OCI-LY7 (cell line): ENCODE results near the gene TMEM150C. TPM values are rescaled to one million over a fixed set of nuclear protein-coding genes. Genes with fewer than 3 reads are reported as not detected.

Experiments used
- BruUV-seq: library from RNA; stranded (reverse); fragments of 400-500 nt; replicated peaks from 2 replicates; lab custom pipeline; 2021; lab: Mats Ljungman, UMichigan
- CTCF ChIA-PET: fragments of 300-600 bp; sonication (Branson Sonifier 250); formaldehyde crosslinking; loops from one replicate; lab custom pipeline; 2022; ENCODE audit warnings: antibody characterized with exemption; ENCODE audit not compliant: unreplicated experiment; lab: Charles Lee
- POLR2A ChIA-PET: fragments of 300-600 bp; sonication (Branson Sonifier 250); formaldehyde crosslinking; loops from one replicate; lab custom pipeline; 2022; ENCODE audit warnings: antibody characterized with exemption; lab: Charles Lee
- DNase-seq: peaks from one replicate; pipeline ENCODE4 v3.0.0-alpha.2; 2015; ENCODE audit warnings: low spot score
- H2AFZ ChIP-seq: fragments of 200-600 bp; sonication (generic), shearing (Covaris generic); 2 replicates; pipeline ENCODE4 v1.6.1; 2014; ENCODE audit warnings: mild to moderate bottlenecking, antibody characterized with exemption, low read length, moderate library complexity
- H3K27ac ChIP-seq: fragments of 200-600 bp; sonication (generic); 2 replicates; pipeline ENCODE4 v1.5.1; 2014; ENCODE audit warnings: mixed run types, low read depth, mild to moderate bottlenecking, moderate library complexity, low read length, inconsistent platforms; ENCODE audit not compliant: poor library complexity, severe bottlenecking
- H3K36me3 ChIP-seq: fragments of 200-600 bp; sonication (generic); 2 replicates; pipeline ENCODE4 v1.6.1; 2014; ENCODE audit warnings: mild to moderate bottlenecking, antibody characterized with exemption, low read length, moderate library complexity, mixed read lengths; ENCODE audit not compliant: insufficient read depth
- H3K4me1 ChIP-seq: fragments of 200-600 bp; sonication (generic); 2 replicates; pipeline ENCODE4 v1.5.1; 2014; ENCODE audit warnings: mild to moderate bottlenecking, low read length; ENCODE audit not compliant: insufficient read depth, poor library complexity, severe bottlenecking
- H3K4me2 ChIP-seq: fragments of 200-600 bp; sonication (generic); 2 replicates; pipeline ENCODE4 v1.6.1; 2014; ENCODE audit warnings: mild to moderate bottlenecking, low read length
- H3K4me3 ChIP-seq: fragments of 200-600 bp; sonication (generic); 2 replicates; pipeline ENCODE4 v1.5.1; 2014; ENCODE audit warnings: mild to moderate bottlenecking, low read depth, low read length; ENCODE audit not compliant: poor library complexity, severe bottlenecking
- H3K79me2 ChIP-seq: fragments of 200-600 bp; sonication (generic); 2 replicates; pipeline ENCODE4 v1.6.1; 2016; ENCODE audit warnings: low read depth, mild to moderate bottlenecking, low read length, moderate library complexity, mixed read lengths; ENCODE audit not compliant: insufficient read depth
- H3K9me2 ChIP-seq: fragments of 200-600 bp; sonication (generic); 2 replicates; pipeline ENCODE4 v1.6.1; 2016; ENCODE audit warnings: mild to moderate bottlenecking, low read length, mixed read lengths; ENCODE audit not compliant: insufficient read depth
- H3K9me3 ChIP-seq: fragments of 200-600 bp; sonication (generic); 2 replicates; pipeline ENCODE4 v1.6.1; 2014; ENCODE audit warnings: mild to moderate bottlenecking, mixed run types, low read length, mixed read lengths
- H4K20me1 ChIP-seq: fragments of 200-600 bp; sonication (generic); 2 replicates; pipeline ENCODE4 v1.6.1; 2014; ENCODE audit warnings: mild to moderate bottlenecking, antibody characterized with exemption, low read length, moderate library complexity, mixed read lengths; ENCODE audit not compliant: insufficient read depth
- EZH2phosphoT487 ChIP-seq: fragments of 200-600 bp; sonication (generic); IDR thresholded peaks from 2 replicates; pipeline ENCODE4 v1.6.1; 2018; ENCODE audit warnings: low read depth, borderline replicate concordance, mild to moderate bottlenecking, mixed run types, antibody characterized with exemption, low read length, moderate library complexity, mixed read lengths
- intact Hi-C: fragments of 100-400 bp; cut with micrococcal nuclease; formaldehyde crosslinking; loops from one replicate; pipeline ENCODE4 v1.10.0; 2022; ENCODE audit not compliant: unreplicated experiment
- total RNA-seq, 2 experiments: library from RNA; depleted of rRNA in 1 of 2; stranded (reverse); fragments of >200 nt in 1 of 2; shearing (Covaris generic) in 1 of 2; gene quantifications; 2 replicates each; pipeline ENCODE4 v1.2.3, GENCODE V29; 2014 to 2022
- TF ChIP-seq, protein P1 (sequence below): fragments of 200-600 bp; sonication (generic); conservative IDR thresholded peaks from 2 replicates; pipeline ENCODE4 v1.5.1; 2014; ENCODE audit warnings: mild to moderate bottlenecking, antibody characterized with exemption, low read length, moderate library complexity, mixed read lengths

Gene TMEM150C
- total RNA-seq, 2 experiments from 2014 or later = not detected

GRCh38 chr4:82528868-82529267 is 32.9 kb downstream of the TMEM150C start:
- no peaks in the 10 kb centered on the region for H4K20me1 ChIP-seq
- ChIA-PET CTCF (no interaction called here), POLR2A (interaction anchor here (0.7 kb wide), 1 partner anchor 405 kb away, joined by 3 read pairs; no protein-coding TSS in a partner anchor)
- H3K9me2 ChIP-seq = no peaks in the 10 kb centered on the region
- TF ChIP-seq, protein P1, sequence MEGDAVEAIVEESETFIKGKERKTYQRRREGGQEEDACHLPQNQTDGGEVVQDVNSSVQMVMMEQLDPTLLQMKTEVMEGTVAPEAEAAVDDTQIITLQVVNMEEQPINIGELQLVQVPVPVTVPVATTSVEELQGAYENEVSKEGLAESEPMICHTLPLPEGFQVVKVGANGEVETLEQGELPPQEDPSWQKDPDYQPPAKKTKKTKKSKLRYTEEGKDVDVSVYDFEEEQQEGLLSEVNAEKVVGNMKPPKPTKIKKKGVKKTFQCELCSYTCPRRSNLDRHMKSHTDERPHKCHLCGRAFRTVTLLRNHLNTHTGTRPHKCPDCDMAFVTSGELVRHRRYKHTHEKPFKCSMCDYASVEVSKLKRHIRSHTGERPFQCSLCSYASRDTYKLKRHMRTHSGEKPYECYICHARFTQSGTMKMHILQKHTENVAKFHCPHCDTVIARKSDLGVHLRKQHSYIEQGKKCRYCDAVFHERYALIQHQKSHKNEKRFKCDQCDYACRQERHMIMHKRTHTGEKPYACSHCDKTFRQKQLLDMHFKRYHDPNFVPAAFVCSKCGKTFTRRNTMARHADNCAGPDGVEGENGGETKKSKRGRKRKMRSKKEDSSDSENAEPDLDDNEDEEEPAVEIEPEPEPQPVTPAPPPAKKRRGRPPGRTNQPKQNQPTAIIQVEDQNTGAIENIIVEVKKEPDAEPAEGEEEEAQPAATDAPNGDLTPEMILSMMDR = no peak
- no peak for TF ChIP-seq EZH2phosphoT487
- H3K4me2 ChIP-seq = no peak overlapping the region
- H3K27ac ChIP-seq = no peak overlapping the region
- H3K9me3 ChIP-seq = no peaks in the 10 kb centered on the region
- no peak overlapping the region for H2AFZ ChIP-seq
- no peaks in the 10 kb centered on the region for H3K36me3 ChIP-seq
- H3K4me1 ChIP-seq = no peaks in the 10 kb centered on the region
- intact Hi-C loops = no loop called here
- H3K79me2 ChIP-seq = no peaks in the 10 kb centered on the region
- no peak overlapping the region for H3K4me3 ChIP-seq
- BruUV-seq = no TSS peak
- DNase-seq = no peak

GRCh38 chr4:82528074-82528473 is 33.7 kb downstream of the TMEM150C start:
- Histone ChIP-seq H4K20me1 (no peaks in the 10 kb centered on the region), H3K36me3 (no peaks in the 10 kb centered on the region), H3K9me3 (no peaks in the 10 kb centered on the region), H3K27ac (no peak overlapping the region), H3K4me1 (no peaks in the 10 kb centered on the region), H3K4me3 (no peak overlapping the region), H3K4me2 (no peak overlapping the region), H3K79me2 (no peaks in the 10 kb centered on the region), H3K9me2 (no peaks in the 10 kb centered on the region), H2AFZ (no peak overlapping the region)
- intact Hi-C loops = no loop called here
- ChIA-PET POLR2A (interaction anchor here (0.5 to 0.7 kb wide), 2 partner anchors 64 to 404 kb away, joined by 3 to 9 read pairs; no protein-coding TSS in a partner anchor), CTCF (no interaction called here)
- TF ChIP-seq, protein P1 = no peak
- no peak for TF ChIP-seq EZH2phosphoT487
- BruUV-seq = no TSS peak
- no peak for DNase-seq

DNA sequence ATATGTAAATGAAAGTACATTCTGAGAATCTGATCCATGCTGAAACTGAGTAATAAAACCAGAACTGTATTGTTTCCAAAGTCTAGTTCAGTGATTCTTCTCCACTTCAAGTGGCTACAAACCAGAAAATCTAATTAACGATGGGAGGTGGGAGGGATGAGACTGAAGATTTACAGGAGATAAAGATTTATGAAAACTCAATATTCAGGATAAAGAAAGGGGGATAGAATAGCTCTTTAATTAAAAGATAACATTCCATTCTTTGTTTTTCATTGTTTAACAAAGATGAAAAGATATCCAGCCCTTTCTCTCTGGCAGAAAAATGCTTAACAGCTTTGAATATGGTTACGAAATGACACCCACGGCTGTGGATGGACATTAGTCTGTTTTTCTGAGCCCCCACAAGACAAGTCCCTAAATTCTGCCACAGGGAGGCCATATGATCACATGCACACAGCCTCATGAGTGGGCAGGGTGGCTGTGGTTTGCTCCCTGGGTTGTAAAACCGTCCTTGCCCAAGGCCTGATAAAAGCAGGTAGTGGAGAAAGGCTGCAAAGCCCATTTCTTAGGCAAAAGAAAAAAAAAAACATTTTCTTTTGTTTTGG is 36.4 kb downstream of the TMEM150C start:
- Histone ChIP-seq H3K79me2 (no peaks in the 10 kb centered on the region), H4K20me1 (no peaks in the 10 kb centered on the region), H3K9me2 (no peaks in the 10 kb centered on the region), H3K4me3 (no peak overlapping the region), H3K36me3 (no peaks in the 10 kb centered on the region), H3K4me2 (no peak overlapping the region), H2AFZ (no peak overlapping the region), H3K27ac (no peak overlapping the region), H3K9me3 (no peaks in the 10 kb centered on the region), H3K4me1 (no peaks in the 10 kb centered on the region)
- POLR2A ChIA-PET = interaction anchor here (0.6 kb wide), 1 partner anchor 11 kb away, joined by 4 read pairs; no protein-coding TSS in a partner anchor
- no TSS peak for BruUV-seq
- no peak for TF ChIP-seq EZH2phosphoT487
- TF ChIP-seq, protein P1 = no peak
- CTCF ChIA-PET = no interaction called here
- intact Hi-C loops = no loop called here
- DNase-seq = no peak
